ENCODE measurements around the gene MOCS1.

MOCS1 gene

GRCh38 chr6:39925931-39926290 lies 8.4 kb downstream of the MOCS1 start:
- FAIRE-seq (no peak), DNase-seq (ENCODE audit: insufficient read length, low spot score) (no peak)

- FAIRE-seq: no peak
- no peak for DNase-seq (ENCODE audit: insufficient read length, low spot score)
These were observed 8.9 kb downstream of the MOCS1 start for GRCh38 chr6:39925191-39925930.

- no peak for FAIRE-seq
- DNase-seq (ENCODE audit: insufficient read length, low spot score): no peak
These were observed 10.0 kb downstream of the MOCS1 start for GRCh38 chr6:39924283-39924682.

- DNase-seq (ENCODE audit: insufficient read length, low spot score) (no peak), FAIRE-seq (no peak)
These were observed 10.4 kb downstream of the MOCS1 start for GRCh38 chr6:39923861-39924260.

GRCh38 chr6:39923394-39923793 lies 10.9 kb downstream of the MOCS1 start:
- DNase-seq (ENCODE audit: insufficient read length, low spot score) (no peak), FAIRE-seq (no peak)

- FAIRE-seq (no peak), DNase-seq (ENCODE audit: insufficient read length, low spot score) (no peak)
These were observed 11.4 kb downstream of the MOCS1 start for GRCh38 chr6:39922821-39923220.

- DNase-seq (ENCODE audit: insufficient read length, low spot score) (no peak), FAIRE-seq (no peak)
These were observed 14.1 kb downstream of the MOCS1 start for GRCh38 chr6:39920157-39920556.

- DNase-seq (ENCODE audit: insufficient read length, low spot score): no peak
- no peak for FAIRE-seq
These were observed 15.4 kb downstream of the MOCS1 start for GRCh38 chr6:39918831-39919230.

GRCh38 chr6:39917981-39918380 lies 16.3 kb downstream of the MOCS1 start:
- no peak for DNase-seq (ENCODE audit: insufficient read length, low spot score)
- FAIRE-seq: no peak

- FAIRE-seq (no peak), DNase-seq (ENCODE audit: insufficient read length, low spot score) (no peak)
These were observed 16.9 kb downstream of the MOCS1 start for GRCh38 chr6:39917329-39917728.

- no peak for DNase-seq (ENCODE audit: insufficient read length, low spot score)
- no peak for FAIRE-seq
These were observed 18.4 kb downstream of the MOCS1 start for GRCh38 chr6:39915866-39916265.

GRCh38 chr6:39914239-39914638 lies 20.0 kb downstream of the MOCS1 start:
- DNase-seq (ENCODE audit: insufficient read length, low spot score) (no peak), FAIRE-seq (no peak)

- FAIRE-seq (no peak), DNase-seq (ENCODE audit: insufficient read length, low spot score) (no peak)
These were observed 20.8 kb downstream of the MOCS1 start for GRCh38 chr6:39913391-39913916.

GRCh38 chr6:39912446-39912845 lies 21.8 kb downstream of the MOCS1 start:
- DNase-seq (ENCODE audit: insufficient read length, low spot score) (no peak), FAIRE-seq (no peak)

GRCh38 chr6:39911513-39912125 lies 22.6 kb downstream of the MOCS1 start:
- no peak for FAIRE-seq

GRCh38 chr6:39910744-39911143 lies 23.5 kb downstream of the MOCS1 start:
- FAIRE-seq: no peak

More at GRCh38 chr6:39911513-39912125, 22.6 kb downstream of the MOCS1 start:
- no peak for DNase-seq (ENCODE audit: insufficient read length, low spot score)

GRCh38 chr6:39910164-39910563 lies 24.1 kb downstream of the MOCS1 start:
- FAIRE-seq: no peak
- DNase-seq (ENCODE audit: insufficient read length, low spot score): no peak

More at GRCh38 chr6:39910744-39911143, 23.5 kb downstream of the MOCS1 start:
- DNase-seq (ENCODE audit: insufficient read length, low spot score): no peak

GRCh38 chr6:39909701-39910100 lies 24.6 kb downstream of the MOCS1 start:
- no peak for FAIRE-seq
- DNase-seq (ENCODE audit: insufficient read length, low spot score): no peak

- DNase-seq (ENCODE audit: insufficient read length, low spot score) (no peak), FAIRE-seq (no peak)
These were observed 25.3 kb downstream of the MOCS1 start for GRCh38 chr6:39908838-39909583.

GRCh38 chr6:39907871-39908575 lies 26.2 kb downstream of the MOCS1 start:
- DNase-seq (ENCODE audit: insufficient read length, low spot score) (no peak), FAIRE-seq (no peak)

GRCh38 chr6:39906318-39906761 lies 27.9 kb downstream of the MOCS1 start:
- DNase-seq (ENCODE audit: insufficient read length, low spot score) (no peak), FAIRE-seq (no peak)
